HUDEP-2 (cell line): ENCODE measurements around the gene CCDC142.
"Not testable (repeated sequence)": the region's sequence is repeated elsewhere in the genome, so short reads cannot be mapped to it uniquely, and the experiment has no call there.

Experiments used
- DNase-seq, 76 experiments: peaks; one replicate each; lab custom pipeline; 2025; ENCODE audit not compliant: unreplicated experiment in 76 of 76; lab: John Stamatoyannopoulos, UW

The CCDC142 gene

DNA sequence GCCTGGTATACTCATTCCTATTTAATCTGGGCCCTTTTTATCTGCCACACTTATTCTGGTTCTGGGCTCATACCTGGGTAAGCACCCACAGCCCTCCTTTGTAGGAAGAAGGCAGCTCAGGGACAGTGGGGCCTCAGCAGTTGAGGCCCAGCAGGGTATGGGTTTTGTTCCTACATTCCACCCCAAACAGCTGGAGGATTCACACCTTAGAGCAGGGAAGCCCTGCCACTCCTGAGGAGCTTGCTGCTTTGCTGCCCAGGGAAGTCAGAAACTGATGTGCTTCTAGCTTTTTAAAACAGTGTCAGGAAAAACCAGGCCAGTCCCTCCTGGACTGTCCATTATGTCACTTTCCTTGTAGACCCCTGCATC is 17.8 kb upstream of the CCDC142 start:
- DNase-seq: no peak

DNA sequence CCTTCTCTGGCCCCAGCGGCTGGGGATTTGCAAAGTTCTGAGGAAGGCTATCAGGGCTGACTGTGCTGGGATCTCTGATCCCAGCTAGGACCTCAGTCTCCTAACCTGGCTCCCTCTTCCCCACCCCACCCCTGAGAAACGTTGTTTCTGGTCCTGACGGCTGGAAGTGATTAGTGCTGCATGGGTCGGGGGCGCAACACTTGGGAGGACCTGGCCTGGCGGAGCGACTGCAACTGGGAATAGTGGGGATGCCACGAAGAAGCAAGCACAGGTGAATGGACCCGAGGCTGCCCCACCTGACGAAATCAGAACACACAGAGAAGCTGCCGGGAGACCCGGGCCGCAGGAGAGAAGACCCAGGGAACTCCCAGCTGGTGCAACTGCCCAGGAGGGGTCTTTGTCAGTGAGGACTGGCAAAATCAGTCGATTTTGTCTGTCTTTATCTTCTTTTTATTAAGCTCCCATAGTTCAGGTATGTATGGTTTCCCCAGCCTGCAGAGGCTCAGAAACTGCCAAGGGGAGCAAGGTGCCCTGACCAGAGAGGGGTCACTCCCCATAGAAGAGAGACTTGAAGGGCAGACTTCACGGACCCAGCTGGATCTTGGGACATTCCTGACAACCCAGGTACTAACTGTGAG is 17.3 kb upstream of the CCDC142 start:
- DNase-seq: no peak

GRCh38 chr2:74499267-74499939 is 16.6 kb upstream of the CCDC142 start, which contains the start of gene LBX2:
TSS of gene LBX2 (minus strand) at chr2:74499603. CDS start at chr2:74499537, 66 bp downstream.
- DNase-seq: peak in 9 of 76 experiments; percentile 16 to 71 (median 38)

GRCh38 chr2:74498500-74499266 is 15.9 kb upstream of the CCDC142 start:
- peak in 36 of 76 experiments; percentile 12 to 77 (median 40) for DNase-seq

DNA sequence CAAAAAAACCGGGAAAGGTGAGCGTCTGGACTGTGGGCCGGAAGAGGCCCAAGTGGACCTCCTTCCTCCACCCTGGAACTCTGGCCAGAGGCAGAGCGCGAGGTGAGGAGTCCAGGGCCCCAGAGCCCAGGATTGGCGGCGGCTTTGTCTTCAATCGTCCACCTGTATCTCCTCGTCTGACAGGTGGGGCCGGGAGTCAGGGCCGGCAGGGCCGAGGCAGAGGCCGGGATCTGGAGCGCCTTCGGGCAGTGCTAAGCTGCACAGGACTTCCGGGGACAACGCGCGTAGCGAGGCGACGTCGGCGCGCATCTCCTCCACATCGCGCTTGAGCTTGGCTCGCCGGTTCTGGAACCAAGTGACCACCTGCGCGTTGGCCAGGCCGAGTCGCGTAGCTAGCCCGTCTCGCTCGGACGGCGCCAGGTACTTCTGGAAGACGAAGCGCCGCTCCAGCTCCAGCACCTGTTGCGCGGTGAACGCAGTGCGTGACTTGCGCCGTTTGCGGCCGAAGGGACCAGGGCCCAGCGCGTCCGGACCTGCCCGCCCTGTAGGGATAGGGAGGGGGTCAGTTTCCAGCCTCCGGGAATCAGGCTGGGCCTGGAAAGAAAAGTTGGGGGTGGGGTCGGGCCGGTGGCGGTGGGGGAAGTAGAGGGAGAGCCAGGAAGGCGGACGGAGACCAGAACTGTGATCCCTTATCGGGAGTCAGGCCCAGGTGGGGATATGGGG is 15.1 kb upstream of the CCDC142 start:
- no peak for DNase-seq

DNA sequence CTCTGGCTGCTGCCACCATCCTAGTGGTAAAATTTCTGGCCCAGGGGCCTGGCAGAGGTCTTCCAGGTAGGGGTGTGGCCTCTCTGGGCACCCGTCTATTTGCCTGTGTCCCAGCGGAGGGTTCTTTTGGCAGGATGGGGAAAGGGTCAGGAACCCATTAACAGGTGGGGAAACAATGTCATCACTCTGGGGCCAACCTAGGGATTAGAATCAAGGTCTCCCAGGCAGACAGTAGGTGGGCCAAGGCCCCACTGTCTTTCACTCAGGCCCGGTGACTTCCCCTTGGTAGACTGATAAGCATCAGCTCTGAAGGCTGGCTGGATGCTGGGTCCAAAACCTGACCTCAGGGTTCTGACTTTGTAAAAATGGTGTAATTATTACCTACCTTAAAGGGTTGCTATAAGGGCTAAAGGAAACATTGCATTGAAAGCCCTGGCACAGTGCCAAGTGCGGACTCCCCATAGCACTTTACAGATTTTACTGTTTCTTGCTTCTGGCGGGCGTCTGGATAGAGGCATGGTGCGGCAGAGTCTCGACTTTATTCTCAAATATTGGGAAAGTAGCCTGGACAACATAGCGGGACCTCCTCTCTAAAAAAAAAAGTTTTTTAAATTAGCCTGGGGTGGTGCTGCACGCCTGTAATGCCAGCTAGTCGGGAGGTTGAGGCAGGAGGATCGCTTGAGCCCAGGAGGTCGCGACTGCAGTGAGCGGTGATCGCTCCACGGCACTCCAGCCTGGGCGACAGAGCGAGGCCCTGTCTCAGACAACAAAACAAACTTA is 14.4 kb upstream of the CCDC142 start:
- DNase-seq: no peak

DNA sequence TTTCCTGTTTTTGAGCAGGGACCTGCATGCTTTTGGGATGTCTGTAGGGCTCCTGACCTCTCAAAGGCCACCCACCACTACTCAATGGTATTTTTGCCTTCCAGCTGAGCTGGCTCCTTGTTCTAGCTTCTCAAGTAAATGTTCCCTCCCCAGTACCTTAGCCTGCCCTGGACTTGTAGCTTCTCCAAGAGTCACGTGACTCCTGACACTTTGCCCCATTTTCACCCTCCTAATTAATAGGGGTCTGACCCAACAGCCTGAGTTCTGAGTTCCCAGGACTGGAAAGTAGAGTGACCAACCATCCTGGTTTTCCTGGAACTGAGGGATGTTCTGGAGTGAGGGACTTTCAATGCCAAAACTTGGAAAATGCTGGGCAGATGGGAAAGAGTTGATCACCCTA is 12.6 kb upstream of the CCDC142 start:
- DNase-seq: no peak

- DNase-seq: no peak
Measured at GRCh38 chr2:74493546-74493945, 10.7 kb upstream of the CCDC142 start.

- DNase-seq: no peak
Measured at GRCh38 chr2:74491648-74492544, 9.1 kb upstream of the CCDC142 start.

DNA sequence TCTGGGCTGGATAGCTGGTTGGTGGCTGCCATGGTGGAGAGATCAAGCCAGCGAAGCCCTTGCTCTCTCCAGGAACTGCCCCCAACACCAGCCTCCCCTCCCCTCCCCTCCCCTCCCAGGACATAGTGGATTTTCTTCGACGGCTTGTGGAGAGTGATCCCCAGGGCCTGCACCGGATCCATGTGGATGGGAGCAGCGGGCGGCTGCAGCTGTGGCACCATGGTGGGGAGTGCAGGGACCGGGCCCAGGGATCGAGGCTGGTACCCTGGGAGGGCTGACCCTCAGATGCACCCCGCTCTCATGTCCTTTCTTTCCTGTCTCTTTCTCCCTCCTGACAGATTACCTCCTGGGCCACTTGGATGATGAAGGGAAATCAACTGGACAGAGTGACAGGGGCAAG is 7.1 kb upstream of the CCDC142 start:
- no peak for DNase-seq

GRCh38 chr2:74488643-74489481 is 6.1 kb upstream of the CCDC142 start:
- DNase-seq: no peak

DNA sequence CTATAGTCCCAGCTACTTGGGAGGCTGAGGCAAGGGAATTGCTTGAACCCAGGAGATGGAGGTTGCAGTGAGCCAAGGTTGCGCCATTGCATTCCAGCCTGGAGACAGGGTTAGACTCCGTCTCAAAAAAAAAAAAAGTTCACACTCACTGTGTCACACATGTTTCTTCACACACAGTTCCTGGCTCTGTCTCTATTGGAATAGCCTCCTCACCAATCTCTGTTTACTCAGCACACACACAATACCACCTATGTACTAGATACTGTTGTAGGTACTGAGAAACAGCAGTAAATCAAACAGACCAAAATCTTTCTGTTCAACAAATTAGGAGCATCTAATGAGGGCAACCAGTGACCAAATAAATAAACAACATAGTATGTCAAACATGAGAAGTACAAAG is 3.3 kb upstream of the CCDC142 start:
- no peak for DNase-seq

GRCh38 chr2:74483675-74484164 is 922 bp upstream of the CCDC142 start:
- DNase-seq: not testable (repeated sequence)

DNA sequence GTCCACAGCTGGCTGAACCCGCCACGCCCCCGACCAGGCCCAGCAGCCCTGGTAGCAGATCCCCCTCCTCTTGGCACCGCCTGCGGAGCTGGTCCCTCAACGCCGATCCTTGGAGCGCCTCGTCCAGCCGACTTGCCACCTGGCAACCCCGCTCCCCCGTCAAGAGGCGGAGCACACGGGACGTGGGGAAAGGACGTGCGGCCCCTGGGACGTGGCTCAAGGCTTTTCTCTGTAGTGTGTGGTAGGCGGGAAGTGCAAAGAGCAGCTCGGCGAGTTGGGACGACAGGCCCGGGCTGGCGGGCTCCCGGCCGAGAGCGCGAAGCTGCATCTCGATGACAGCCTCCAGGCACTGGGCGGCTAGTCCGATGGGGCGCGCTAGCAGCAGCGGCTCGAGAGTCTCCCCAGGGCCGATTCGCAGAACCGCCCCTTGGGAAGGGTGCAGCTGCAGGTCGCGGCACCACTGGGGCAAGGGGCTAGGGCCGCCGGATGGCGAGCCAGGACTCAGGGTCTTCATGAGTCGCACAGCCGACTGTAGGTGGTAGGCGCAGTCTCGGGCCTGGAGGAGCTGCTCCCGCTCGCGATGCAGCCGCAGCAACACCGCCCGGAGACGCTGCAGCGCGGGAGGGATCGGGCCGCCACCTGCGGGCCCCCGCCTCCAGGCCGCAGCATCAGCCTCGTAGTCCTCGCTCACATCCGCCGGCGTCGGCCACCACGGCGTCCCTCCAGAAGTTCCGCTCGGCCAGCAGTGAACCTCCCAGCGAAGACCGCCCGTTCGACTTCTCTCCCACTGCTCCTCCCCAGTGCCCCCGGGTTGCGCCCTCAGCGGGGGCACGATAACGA is 617 bp downstream of the CCDC142 start:
- peak in 24 of 76 experiments; percentile 19 to 88 (median 48) for DNase-seq

DNA sequence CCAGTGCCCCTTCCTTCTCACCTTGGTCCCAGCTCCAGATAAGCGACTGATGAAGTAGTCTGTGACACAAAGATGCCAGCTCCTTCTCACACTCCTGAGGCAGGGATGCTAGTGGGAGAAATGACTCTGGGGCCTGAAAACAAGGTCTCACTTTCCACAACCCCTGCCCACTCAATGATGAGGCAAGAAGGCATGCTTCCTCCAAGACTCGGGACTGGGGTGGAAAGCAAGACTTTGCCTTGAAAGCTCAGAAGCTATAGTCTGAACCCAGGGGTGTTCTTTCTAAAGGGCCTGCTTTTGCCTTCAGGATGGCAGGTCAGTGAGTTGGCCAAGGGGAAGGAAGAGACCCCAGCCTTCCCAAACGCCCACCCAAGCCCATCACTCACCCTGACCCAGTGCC is 1.4 kb downstream of the CCDC142 start:
- no peak for DNase-seq

- DNase-seq: peak in 1 of 76 experiments; percentile 11
Measured at GRCh38 chr2:74474899-74475298, 7.9 kb downstream of the CCDC142 start.

DNA sequence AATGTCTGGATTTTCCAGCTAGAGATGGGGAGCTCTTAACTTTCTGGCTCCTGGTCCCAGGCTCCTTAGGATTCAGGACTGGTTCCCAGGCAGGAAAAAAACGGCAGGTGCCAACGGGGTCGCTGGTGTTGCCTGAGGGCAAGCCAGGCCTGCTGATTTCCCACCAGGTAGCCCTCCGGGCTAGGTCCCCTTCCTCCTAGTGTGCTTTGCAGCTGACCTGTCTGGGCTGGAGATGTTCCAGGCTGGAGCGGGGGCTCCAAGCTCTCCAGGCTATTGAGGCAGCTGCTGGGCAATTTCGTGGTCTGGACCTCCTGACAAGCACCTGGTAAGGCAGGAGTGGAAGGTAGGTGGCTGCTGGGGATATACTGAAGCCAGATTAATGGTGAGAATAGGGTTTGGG is 8.3 kb downstream of the CCDC142 start:
- DNase-seq: no peak

GRCh38 chr2:74472945-74473258 is 9.9 kb downstream of the CCDC142 start:
- DNase-seq: no peak
